HEK293 (cell line): ENCODE measurements around the gene RPL29.

Experiments
- GFI1B ChIP-seq: fragments of 450-650 bp; formaldehyde crosslinking; IDR thresholded peaks from 2 replicates; pipeline ENCODE4 v1.5.1; 2016; ENCODE audit warnings: missing biosample characterization, missing genetic modification characterization
- KLF16 ChIP-seq: fragments of 450-650 bp; formaldehyde crosslinking; IDR thresholded peaks from 2 replicates; pipeline ENCODE4 v1.5.1; 2017; ENCODE audit warnings: missing biosample characterization, missing genetic modification characterization
- KLF7 ChIP-seq: fragments of 450-650 bp; formaldehyde crosslinking; IDR thresholded peaks from 2 replicates; pipeline ENCODE4 v1.5.1; 2016; ENCODE audit warnings: missing biosample characterization, missing genetic modification characterization, borderline replicate concordance
- ZBTB20 ChIP-seq: fragments of 450-650 bp; formaldehyde crosslinking; IDR thresholded peaks from 2 replicates; pipeline ENCODE4 v1.5.1; 2016; ENCODE audit warnings: missing biosample characterization, missing genetic modification characterization
- ZNF266 ChIP-seq: fragments of 450-650 bp; formaldehyde crosslinking; IDR thresholded peaks from 2 replicates; pipeline ENCODE4 v1.5.1; 2016; ENCODE audit warnings: missing biosample characterization, missing genetic modification characterization, low read depth
- TF ChIP-seq, protein P1 (sequence below): fragments of 450-650 bp; formaldehyde crosslinking; IDR thresholded peaks from 2 replicates; pipeline ENCODE4 v1.5.1; 2016; ENCODE audit warnings: missing biosample characterization, missing genetic modification characterization

DNA sequence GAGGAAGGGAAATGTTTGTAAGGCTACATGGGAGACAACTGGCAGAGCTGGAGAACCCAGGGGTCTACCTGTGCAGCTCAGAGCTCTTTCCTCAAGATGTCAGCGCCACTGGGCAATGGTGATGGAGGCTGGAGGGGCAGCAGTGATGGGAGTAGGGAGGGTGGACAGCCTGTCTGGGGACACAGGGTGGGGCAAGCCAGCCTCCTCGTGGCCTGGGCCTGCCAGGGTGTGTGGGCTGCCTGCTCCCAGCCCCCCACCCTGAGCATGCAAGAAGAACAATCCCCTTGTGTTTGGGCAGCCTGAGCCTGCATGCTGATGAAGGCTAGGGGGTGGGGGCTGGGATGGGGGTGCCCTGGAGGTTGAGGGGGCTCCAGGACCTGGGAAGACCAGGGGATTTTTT, 29.7 kb downstream of the RPL29 start:
- TF ChIP-seq, protein P1, sequence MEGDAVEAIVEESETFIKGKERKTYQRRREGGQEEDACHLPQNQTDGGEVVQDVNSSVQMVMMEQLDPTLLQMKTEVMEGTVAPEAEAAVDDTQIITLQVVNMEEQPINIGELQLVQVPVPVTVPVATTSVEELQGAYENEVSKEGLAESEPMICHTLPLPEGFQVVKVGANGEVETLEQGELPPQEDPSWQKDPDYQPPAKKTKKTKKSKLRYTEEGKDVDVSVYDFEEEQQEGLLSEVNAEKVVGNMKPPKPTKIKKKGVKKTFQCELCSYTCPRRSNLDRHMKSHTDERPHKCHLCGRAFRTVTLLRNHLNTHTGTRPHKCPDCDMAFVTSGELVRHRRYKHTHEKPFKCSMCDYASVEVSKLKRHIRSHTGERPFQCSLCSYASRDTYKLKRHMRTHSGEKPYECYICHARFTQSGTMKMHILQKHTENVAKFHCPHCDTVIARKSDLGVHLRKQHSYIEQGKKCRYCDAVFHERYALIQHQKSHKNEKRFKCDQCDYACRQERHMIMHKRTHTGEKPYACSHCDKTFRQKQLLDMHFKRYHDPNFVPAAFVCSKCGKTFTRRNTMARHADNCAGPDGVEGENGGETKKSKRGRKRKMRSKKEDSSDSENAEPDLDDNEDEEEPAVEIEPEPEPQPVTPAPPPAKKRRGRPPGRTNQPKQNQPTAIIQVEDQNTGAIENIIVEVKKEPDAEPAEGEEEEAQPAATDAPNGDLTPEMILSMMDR, result no peak
- TF ChIP-seq ZNF266 (tag by site-specific recombination) (no peak), ZBTB20 (tag by site-specific recombination) (no peak), GFI1B (tag by site-specific recombination) (no peak), KLF7 (tag by site-specific recombination) (no peak), KLF16 (tag by site-specific recombination) (no peak)
